ENCODE measurements around the gene CCDC51. TPM values are rescaled to one million over a fixed set of nuclear protein-coding genes. Genes with fewer than 3 reads are reported as not detected.
"Not testable (repeated sequence)": the region's sequence is repeated elsewhere in the genome, so short reads cannot be mapped to it uniquely, and the experiment has no call there.

CCDC51 gene
- total RNA-seq, 2 experiments from 2014 or later, result 24.3 to 24.4 TPM

DNA sequence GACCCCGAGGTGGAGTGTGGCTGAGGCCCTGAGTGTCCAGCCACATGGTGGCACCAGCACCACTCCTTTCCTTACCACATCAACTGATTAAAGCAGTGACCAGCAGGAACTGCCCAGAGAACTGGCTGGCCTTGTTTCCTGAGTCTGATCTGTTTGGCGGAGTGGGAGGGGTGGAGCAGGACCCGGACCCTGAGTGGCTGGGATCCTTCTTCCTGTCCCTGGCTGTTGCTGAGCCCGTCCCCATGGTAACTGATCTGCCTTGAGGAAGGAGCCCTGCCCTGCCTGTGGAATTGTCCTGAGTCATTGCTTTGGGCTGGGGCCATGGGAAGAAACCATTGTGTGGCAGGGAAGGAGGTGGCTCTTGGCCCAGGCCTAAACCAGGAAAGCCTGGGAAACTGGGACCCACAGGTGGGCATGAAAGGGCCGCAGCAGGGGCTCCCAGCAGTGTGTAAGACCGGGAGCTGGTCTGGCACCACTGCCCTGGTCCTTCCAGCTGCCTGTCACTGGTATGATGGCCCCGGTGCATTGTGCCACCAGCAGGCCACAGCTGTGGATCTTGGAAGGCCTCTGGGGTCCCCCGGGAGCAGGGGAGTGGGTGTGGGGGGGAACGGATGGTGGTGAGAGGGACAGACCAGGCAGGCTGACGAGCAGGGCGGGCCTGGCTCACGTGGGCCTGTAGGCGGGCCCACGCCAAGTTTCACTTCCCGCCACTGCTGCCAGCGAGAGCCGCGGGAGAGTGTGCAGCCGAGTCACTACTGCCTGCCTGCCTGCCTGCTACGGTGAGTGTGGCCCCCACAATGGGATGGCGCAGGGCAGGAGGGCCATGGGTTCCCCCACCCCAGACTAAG lies 25.8 kb upstream of the CCDC51 start:
- Mint-ChIP-seq H3K27ac (peak overlapping the region; percentile 95), H3K4me3 (peak overlapping the region; percentile 97), H3K27me3 (no peaks in the 10 kb centered on the region), H3K36me3 (peaks cover 35% of the 10 kb centered on the region), H3K4me1 (ENCODE audit: low read depth) (peaks cover 46% of the 10 kb centered on the region), H3K9me3 (no peaks in the 10 kb centered on the region)
- CTCF ChIA-PET, result interaction anchor here (0.9 to 2.8 kb wide), 8 partner anchors 8 to 170 kb away, joined by 3 to 17 read pairs (median 4); partner anchors contain the start of gene SLC26A6
- POLR2A ChIA-PET, result interaction anchor here (1.0 to 3.9 kb wide), 5 partner anchors 13 to 91 kb away, joined by 3 to 15 read pairs (median 4); partner anchors contain the start of genes ATRIP and PFKFB4
- intact Hi-C loops (cut with micrococcal nuclease), result no loop called here
- peak; percentile 90 for DNase-seq

- CTCF ChIA-PET, result interaction anchor here (1.0 to 2.8 kb wide), 3 partner anchors 29 to 84 kb away, joined by 3 to 17 read pairs (median 3); no protein-coding TSS in a partner anchor
- Mint-ChIP-seq H3K27ac (peak overlapping the region; percentile 95), H3K36me3 (peaks cover 39% of the 10 kb centered on the region), H3K4me1 (ENCODE audit: low read depth) (peaks cover 42% of the 10 kb centered on the region), H3K27me3 (no peaks in the 10 kb centered on the region), H3K9me3 (no peaks in the 10 kb centered on the region), H3K4me3 (peak overlapping the region; percentile 97)
- no peak for DNase-seq
- POLR2A ChIA-PET, result interaction anchor here (1.0 to 3.9 kb wide), 3 partner anchors 8 to 42 kb away, joined by 3 to 15 read pairs (median 10); partner anchors contain the start of gene ATRIP
- intact Hi-C loops (cut with micrococcal nuclease), result no loop called here
Measured at GRCh38 chr3:48465237-48465530, 25.3 kb upstream of the CCDC51 start.

- Mint-ChIP-seq H3K4me1 (ENCODE audit: low read depth) (peaks cover 38% of the 10 kb centered on the region), H3K4me3 (no peak overlapping the region), H3K9me3 (no peaks in the 10 kb centered on the region), H3K36me3 (peaks cover 39% of the 10 kb centered on the region), H3K27ac (peak overlapping the region; percentile 95), H3K27me3 (no peaks in the 10 kb centered on the region)
- no peak for DNase-seq
- POLR2A ChIA-PET, result interaction anchor here (2.2 kb wide), 1 partner anchor 8 kb away, joined by 10 read pairs; no protein-coding TSS in a partner anchor
- CTCF ChIA-PET, result interaction anchor here (1.0 to 2.8 kb wide), 5 partner anchors 29 to 85 kb away, joined by 3 to 17 read pairs (median 4); no protein-coding TSS in a partner anchor
- intact Hi-C loops (cut with micrococcal nuclease), result no loop called here
Measured at GRCh38 chr3:48464713-48465221, 24.8 kb upstream of the CCDC51 start.

- intact Hi-C loops (cut with micrococcal nuclease), result no loop called here
- H3K36me3 Mint-ChIP-seq, result peaks cover 33% of the 10 kb centered on the region
- no peaks in the 10 kb centered on the region for H3K9me3 Mint-ChIP-seq
- peaks cover 27% of the 10 kb centered on the region for H3K4me1 Mint-ChIP-seq (ENCODE audit: low read depth)
- no peak for DNase-seq
- ChIA-PET POLR2A (interaction anchor here (2.2 kb wide), 1 partner anchor 9 kb away, joined by 10 read pairs; no protein-coding TSS in a partner anchor), CTCF (interaction anchor here (0.7 to 1.4 kb wide), 5 partner anchors 23 to 94 kb away, joined by 3 to 5 read pairs (median 4); no protein-coding TSS in a partner anchor)
- no peak overlapping the region for H3K4me3 Mint-ChIP-seq
- H3K27me3 Mint-ChIP-seq, result no peaks in the 10 kb centered on the region
- no peak overlapping the region for H3K27ac Mint-ChIP-seq
Measured at GRCh38 chr3:48463703-48464102, 23.8 kb upstream of the CCDC51 start.

DNA sequence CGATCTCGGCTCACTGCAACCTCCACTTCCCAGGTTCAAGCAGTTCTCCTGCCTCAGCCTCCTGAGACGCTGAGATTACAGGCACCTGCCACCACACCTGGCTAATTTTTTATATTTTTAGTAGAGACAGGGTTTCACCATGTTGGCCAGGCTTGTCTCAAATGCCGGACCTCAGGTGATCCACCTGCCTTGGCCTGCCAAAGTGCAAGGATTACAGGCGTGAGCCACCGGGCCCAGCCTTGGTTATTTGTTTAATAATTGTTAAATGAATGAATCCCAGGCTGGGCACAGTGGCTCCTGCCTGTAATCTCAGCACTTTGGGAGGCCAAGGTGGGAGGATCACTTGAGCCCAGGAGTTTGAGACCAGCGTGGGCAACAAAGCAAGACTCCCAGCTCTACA lies 21.8 kb upstream of the CCDC51 start:
- peaks cover 10% of the 10 kb centered on the region for H3K4me1 Mint-ChIP-seq (ENCODE audit: low read depth)
- POLR2A ChIA-PET; H3K27ac Mint-ChIP-seq; intact Hi-C loops (cut with micrococcal nuclease); H3K27me3 Mint-ChIP-seq; H3K9me3 Mint-ChIP-seq; DNase-seq; CTCF ChIA-PET; H3K4me3 Mint-ChIP-seq: not testable (repeated sequence)
- H3K36me3 Mint-ChIP-seq, result peaks cover 24% of the 10 kb centered on the region

DNA sequence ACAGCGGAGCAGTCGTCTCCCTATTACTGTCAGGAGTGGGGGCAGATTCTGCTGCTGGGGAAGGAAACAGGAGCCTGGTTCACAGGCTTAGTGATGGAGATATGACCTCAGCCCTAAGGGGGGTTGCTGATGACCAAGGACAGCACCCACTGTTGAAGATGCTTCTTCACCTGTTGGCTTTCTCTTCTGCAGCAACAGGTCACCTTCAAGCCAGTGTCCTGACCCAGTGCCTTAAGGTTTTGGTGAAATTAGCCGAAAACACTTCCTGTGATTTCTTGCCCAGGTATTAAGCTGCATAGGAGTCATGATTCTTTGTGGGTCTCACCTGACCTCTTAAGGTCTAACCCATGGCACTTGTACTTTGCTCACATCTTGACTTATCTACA lies 20.6 kb upstream of the CCDC51 start:
- H3K27me3 Mint-ChIP-seq, result no peaks in the 10 kb centered on the region
- no peak for DNase-seq
- H3K36me3 Mint-ChIP-seq, result peaks cover 21% of the 10 kb centered on the region
- POLR2A ChIA-PET, result no interaction called here
- CTCF ChIA-PET, result no interaction called here
- H3K4me1 Mint-ChIP-seq (ENCODE audit: low read depth), result peaks cover 2% of the 10 kb centered on the region
- no peak overlapping the region for H3K4me3 Mint-ChIP-seq
- H3K9me3 Mint-ChIP-seq, result no peaks in the 10 kb centered on the region
- intact Hi-C loops (cut with micrococcal nuclease), result no loop called here
- H3K27ac Mint-ChIP-seq, result no peak overlapping the region

- peak; percentile 0 for DNase-seq
- intact Hi-C loops (cut with micrococcal nuclease), result no loop called here
- ChIA-PET POLR2A (no interaction called here), CTCF (interaction anchor here (1.3 kb wide), 1 partner anchor 24 kb away, joined by 6 read pairs; no protein-coding TSS in a partner anchor)
- Mint-ChIP-seq H3K9me3 (no peaks in the 10 kb centered on the region), H3K27ac (no peak overlapping the region), H3K36me3 (peaks cover 25% of the 10 kb centered on the region), H3K27me3 (no peaks in the 10 kb centered on the region), H3K4me3 (no peak overlapping the region), H3K4me1 (ENCODE audit: low read depth) (no peaks in the 10 kb centered on the region)
Measured at GRCh38 chr3:48459773-48460516, 20.0 kb upstream of the CCDC51 start.

- DNase-seq, result no peak
- H3K36me3 Mint-ChIP-seq, result peaks cover 29% of the 10 kb centered on the region
- POLR2A ChIA-PET, result no interaction called here
- intact Hi-C loops (cut with micrococcal nuclease), result no loop called here
- H3K9me3 Mint-ChIP-seq, result no peaks in the 10 kb centered on the region
- H3K4me1 Mint-ChIP-seq (ENCODE audit: low read depth), result no peaks in the 10 kb centered on the region
- H3K27ac Mint-ChIP-seq, result no peak overlapping the region
- no peak overlapping the region for H3K4me3 Mint-ChIP-seq
- CTCF ChIA-PET, result interaction anchor here (1.3 kb wide), 1 partner anchor 23 kb away, joined by 6 read pairs; no protein-coding TSS in a partner anchor
- H3K27me3 Mint-ChIP-seq, result no peaks in the 10 kb centered on the region
Measured at GRCh38 chr3:48459331-48459730, 19.4 kb upstream of the CCDC51 start.

- intact Hi-C loops (cut with micrococcal nuclease), result no loop called here
- CTCF ChIA-PET, result interaction anchor here (2.6 kb wide), 1 partner anchor 20 kb away, joined by 20 read pairs; no protein-coding TSS in a partner anchor
- DNase-seq, result no peak
- Mint-ChIP-seq H3K4me1 (ENCODE audit: low read depth) (no peaks in the 10 kb centered on the region), H3K36me3 (peaks cover 43% of the 10 kb centered on the region), H3K9me3 (no peaks in the 10 kb centered on the region), H3K27ac (peak overlapping the region; percentile 28), H3K27me3 (no peaks in the 10 kb centered on the region), H3K4me3 (no peak overlapping the region)
- POLR2A ChIA-PET, result interaction anchor here (1.1 to 1.6 kb wide), 2 partner anchors 10 to 17 kb away, joined by 3 to 5 read pairs; partner anchors contain the start of genes ATRIP, CCDC51 and TMA7
Measured at GRCh38 chr3:48456456-48456855, 16.5 kb upstream of the CCDC51 start.

- H3K27me3 Mint-ChIP-seq, result no peaks in the 10 kb centered on the region
- H3K9me3 Mint-ChIP-seq, result no peaks in the 10 kb centered on the region
- H3K27ac Mint-ChIP-seq, result no peak overlapping the region
- H3K4me3 Mint-ChIP-seq, result no peak overlapping the region
- peaks cover 34% of the 10 kb centered on the region for H3K36me3 Mint-ChIP-seq
- peaks cover 19% of the 10 kb centered on the region for H3K4me1 Mint-ChIP-seq (ENCODE audit: low read depth)
- POLR2A ChIA-PET, result no interaction called here
- intact Hi-C loops (cut with micrococcal nuclease), result no loop called here
- no peak for DNase-seq
- CTCF ChIA-PET, result interaction anchor here (4.6 kb wide), 1 partner anchor 15 kb away, joined by 33 read pairs; no protein-coding TSS in a partner anchor
Measured at GRCh38 chr3:48451270-48451669, 11.4 kb upstream of the CCDC51 start.

DNA sequence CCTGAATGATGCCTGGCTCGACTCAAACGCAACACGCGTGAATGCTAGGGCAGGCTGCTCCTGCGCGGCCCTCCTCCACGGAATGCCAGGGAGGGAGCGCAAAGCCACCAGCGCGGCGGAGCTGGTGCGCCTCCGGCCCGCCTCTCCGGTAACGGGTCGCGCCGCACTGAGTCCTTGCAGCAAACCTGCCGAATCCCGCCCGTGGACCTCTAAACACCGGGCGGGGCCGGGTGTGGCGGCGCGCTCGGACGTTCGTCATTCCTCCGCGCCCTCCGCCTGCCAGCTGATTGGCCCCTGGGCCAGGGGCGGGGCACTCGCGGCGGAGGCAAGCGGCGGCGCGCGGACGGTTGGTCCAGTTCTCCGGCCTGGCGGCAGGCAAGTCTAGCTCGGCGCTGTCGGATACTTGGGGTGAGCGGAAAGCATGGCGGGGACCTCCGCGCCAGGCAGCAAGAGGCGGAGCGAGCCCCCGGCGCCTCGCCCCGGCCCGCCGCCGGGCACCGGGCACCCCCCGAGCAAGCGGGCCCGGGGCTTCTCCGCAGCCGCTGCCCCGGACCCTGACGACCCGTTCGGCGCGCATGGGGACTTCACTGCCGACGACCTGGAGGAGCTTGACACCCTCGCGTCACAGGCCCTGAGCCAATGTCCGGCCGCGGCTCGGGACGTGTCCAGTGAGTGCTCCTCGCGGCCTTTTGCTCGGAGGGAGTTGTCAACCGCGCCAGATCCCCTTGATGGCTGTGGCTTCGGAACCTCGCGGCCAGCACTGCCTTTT lies 6.7 kb upstream of the CCDC51 start, which contains the start of gene ATRIP:
TSS of gene ATRIP (plus strand) at position 313 of the 769 bp plus-strand sequence. CDS start at position 422, 109 bp downstream.
- peak; percentile 91 for DNase-seq
- Mint-ChIP-seq H3K9me3 (no peaks in the 10 kb centered on the region), H3K4me1 (ENCODE audit: low read depth) (peaks cover 43% of the 10 kb centered on the region), H3K27me3 (no peaks in the 10 kb centered on the region), H3K36me3 (peaks cover 36% of the 10 kb centered on the region), H3K4me3 (peak within 1 kb of the TSS; percentile 90), H3K27ac (peak within 1 kb of the TSS; percentile 64)
- ChIA-PET CTCF (interaction anchor here (1.1 to 4.4 kb wide), 7 partner anchors 11 to 238 kb away, joined by 3 to 70 read pairs (median 10); no protein-coding TSS in a partner anchor), POLR2A (interaction anchor here (1.1 to 3.3 kb wide), 5 partner anchors 10 to 1023 kb away, joined by 3 to 15 read pairs (median 6); partner anchors contain the start of gene DAG1)
- intact Hi-C loops (cut with micrococcal nuclease), result no loop called here
